Dedifferentiated amniotic fluid mesenchymal stem cell (primary cell): ENCODE results near the gene UNC13A.

ENCODE experiments used
- DNase-seq: peaks from one replicate; pipeline ENCODE4 v3.0.0-alpha.2; 2016; ENCODE audit errors: extremely low spot score

Gene UNC13A

DNA sequence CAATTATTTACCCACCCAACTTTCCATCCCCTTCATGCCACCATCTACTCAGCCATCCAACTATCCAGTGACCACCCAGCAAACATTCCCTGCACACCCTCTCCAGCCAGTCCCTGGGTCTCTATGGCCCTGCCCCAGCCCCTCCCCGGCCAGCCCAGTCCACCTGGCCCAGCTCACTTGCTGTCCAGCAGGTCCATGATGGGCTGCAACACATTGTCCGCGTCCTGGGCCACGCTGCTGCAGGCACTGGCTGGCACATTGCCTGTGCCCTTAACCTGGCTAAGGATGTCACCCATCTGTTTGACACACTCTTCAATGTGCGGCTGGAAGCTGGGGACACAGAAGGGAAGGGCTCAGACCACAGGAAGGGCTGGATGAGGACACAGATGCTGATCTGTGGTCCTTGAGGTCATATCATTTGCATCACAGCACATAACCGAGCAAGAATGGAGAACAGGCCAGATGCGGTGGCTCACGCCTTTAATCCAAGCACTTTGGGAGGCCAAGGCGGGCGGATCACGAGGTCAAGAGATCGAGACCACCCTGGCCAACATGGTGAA is 61.6 kb downstream of the UNC13A start:
- no peak for DNase-seq

DNA sequence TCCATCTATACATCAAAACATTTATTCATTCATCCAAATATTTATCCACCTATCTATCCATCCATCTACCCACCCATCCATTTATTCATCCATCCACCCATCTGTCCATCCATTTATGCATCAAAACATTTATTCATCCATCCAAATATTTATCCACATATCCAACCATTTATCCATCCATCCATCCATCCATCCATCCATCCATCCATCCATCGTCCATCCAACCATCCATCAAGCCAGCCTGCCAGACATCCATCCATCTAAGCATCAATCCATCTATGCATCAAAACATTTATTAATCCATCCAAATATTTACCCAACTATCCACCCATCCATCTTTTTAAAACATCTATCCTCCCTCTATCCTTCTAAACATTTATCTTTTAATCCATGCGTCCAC is 62.2 kb downstream of the UNC13A start:
- DNase-seq: no peak

DNA sequence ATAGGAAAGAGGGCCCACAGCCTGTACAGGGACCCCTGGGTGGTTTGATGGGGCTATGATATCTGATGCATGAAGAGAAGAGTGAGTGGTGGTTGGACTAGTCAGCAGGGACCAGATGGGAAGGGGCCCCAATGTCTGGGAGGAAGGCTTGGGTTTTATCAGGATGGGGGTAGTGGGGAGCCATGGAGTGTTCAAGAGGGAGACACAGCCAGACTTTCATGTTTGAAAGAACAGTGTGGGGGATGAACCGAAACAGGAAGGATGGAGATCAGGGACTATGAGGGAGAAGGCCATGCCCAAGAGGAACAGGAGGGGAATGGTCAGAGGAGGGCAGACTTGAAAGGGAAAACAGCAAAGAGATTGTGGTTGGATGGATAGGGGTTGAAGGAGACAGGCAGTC is 63.1 kb downstream of the UNC13A start:
- DNase-seq: no peak

DNA sequence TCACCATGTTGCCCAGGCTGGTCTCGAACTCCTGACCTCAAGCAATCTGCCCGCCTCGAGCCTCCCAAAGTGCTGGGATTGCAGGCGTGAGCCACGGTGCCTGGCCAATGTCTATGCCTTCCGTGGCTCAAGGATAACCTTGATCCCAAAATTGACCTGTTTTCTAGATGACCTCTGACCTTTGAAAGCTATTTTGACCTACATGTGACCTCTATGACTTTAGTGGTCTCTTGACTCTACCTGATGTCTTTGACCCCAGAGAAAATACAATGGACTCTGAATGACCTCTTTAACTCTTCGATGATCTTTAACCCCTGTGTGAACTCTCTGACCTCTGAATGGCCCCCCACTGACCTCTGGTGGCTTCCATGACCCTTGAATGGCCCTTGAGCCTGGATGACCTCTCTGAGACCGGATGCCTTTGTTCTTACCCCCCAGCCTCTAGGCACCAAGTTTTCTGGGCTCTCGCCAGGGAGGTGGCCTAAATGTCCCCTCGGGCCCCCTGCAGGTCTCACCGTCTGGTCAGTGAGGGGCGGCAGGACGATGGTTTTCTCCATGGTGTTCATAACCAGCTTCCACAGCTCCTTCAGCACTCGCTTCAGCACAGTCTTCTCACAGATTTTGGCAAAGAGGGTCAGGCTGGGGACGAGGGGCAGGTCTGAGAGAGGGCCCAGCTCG is 63.7 kb downstream of the UNC13A start:
- DNase-seq: no peak

DNA sequence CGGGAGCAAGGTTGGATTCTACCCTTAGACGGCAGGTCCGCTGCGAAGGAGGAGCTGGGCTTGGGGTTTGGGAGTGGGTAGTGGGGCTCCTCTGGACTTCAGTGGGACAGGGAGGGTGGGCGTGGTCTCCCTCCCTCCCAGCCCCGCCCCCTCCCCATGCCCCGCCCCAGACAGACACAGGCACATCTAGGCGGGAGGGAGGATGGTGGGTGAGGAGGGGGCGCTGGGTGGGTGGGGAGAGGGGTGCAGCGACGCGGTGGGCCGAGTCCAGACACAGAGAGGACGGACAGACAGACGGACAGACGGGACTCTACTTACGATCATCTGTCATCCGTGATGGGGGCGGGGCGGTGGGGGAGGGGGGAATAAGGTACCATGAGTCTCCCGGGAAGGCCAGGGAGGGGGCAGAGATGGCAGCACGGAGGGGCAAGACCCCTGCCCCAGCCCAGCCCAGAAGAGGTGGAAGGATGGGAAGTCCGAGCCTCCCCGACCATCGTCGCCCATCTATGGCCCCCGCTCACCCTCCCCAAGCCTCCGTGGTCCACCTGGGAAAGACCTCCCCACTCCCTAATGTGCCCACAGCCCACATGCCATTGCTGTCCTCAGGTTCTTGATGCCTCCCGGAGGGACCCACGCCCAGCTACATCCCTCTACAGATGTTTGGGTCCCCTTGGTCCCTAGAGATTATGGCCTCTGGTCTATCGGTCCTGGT is 64.8 kb downstream of the UNC13A start:
- no peak for DNase-seq

DNA sequence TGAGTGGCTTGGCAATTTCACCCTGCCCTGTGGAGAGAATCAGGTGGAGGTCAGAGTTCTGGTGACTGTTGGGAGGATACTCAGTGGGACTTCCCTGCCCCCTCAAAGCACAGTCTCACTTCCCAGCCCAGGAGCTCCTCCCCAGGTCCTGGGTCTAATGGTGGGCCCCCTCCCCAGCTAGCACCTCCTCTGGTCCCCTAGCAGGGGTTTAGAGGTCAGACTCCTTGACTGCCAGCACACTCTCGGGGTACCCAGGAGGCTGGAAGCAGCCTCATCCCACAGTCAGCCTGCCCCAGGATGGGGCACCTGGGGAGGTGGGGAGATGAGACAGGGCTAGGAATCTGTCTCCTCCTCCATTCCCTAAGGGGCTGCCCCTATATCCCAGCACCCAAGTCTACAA is 67.5 kb downstream of the UNC13A start:
- no peak for DNase-seq

DNA sequence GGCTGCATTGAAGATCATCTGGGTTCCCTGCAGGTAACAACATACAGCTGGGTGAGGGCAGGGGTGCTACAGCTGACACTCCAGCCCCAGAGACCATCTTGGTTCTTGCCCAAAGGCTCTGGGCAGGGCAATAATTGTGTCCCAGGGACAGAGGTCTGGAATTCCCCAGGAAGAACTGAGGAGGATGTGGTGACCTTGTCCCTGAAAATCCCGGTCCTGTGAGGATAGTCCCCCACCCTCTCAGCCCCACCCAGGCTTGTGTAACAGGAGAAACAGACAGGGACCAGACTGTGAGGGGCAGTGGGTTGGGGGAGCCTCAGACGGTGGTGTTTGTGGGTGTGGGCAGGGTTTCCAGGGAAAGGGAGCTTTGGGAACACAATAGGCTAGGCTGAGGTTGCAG is 69.2 kb downstream of the UNC13A start:
- no peak for DNase-seq

DNA sequence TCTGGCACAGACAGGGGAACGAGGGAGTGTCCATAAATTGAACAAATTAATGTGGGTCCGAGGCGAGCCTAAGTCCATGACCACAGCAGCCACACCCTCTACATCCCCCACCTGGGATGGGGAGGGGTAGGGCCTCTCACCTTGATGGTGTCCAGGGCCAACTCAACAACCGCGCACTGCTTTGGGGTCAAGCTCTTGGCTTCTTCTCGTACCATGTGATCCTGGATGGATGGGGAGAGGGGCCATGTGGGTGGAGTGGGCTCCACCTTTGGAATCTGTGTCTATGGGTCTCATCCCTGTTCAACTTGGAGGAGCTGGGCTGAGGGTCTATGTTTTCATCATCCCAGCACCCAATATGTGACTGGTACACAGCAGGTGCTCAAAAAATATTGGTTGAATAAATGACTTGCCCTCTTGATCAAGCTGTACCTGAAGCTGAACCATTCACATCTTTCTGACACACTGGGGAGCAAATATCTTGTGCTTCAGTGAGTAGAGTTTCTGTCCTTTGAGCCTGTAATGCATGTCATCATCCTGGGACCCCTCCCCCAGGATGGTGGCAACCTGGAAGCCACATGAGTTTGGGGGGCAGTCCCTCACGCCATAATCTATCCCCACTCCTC is 69.8 kb downstream of the UNC13A start:
- no peak for DNase-seq

DNA sequence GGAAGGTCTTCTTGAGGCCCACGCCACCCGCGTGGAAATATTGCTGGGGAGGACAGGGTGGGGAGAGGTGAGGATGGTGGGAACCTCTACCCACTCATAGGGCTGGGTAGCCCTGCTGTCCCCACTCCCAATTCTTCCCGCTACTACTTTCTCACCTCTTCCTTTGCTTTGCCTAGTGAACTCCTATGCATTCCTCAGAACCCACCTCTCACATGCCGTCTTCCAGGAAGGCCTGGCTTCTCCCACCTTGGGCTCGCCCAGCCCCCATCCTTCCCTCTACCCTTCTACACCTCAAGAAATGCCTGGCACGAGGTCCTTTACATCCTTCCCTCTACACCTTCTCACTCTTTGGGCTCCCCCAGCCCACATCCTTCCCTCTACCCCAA is 70.4 kb downstream of the UNC13A start:
- DNase-seq: no peak

DNA sequence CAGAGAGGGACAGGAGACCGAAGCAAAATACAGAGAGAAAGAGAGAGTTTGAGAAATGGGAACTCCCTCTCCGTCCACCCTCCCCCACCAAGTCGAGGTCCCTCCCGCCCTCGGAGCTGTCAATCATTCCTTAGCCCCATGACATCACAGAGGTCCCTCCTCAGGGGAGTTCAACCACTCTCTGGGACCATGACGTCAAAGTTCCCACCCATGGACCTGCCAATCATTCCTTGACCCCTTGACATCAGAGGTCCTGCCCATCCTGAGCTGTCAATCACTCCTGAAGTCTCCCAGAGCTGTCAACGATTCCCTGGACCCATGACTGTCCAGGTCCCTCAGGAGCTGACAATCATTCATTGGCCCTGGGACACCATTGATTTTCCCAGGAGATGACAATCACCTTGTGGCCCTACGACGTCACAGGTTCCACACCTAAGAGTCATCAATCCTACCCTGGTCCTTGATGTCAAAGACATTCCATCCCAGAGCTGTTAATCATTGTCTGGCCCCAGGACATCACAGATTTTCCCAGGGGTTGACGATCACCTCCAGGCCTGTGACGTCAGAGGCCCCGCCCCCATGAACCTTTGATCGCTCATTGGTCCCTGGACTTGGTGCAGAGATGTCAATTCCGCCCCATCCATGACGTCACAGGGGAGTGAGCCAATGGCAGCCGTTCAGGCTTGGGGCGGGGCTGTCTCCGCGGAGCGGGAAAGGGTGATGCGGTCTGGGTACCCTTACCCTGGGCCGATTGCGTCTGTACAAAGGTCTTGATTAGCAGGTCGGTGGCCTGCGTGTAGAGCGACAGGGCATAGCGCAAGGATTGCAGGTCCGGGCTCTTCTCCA is 71.0 kb downstream of the UNC13A start:
- no peak for DNase-seq

DNA sequence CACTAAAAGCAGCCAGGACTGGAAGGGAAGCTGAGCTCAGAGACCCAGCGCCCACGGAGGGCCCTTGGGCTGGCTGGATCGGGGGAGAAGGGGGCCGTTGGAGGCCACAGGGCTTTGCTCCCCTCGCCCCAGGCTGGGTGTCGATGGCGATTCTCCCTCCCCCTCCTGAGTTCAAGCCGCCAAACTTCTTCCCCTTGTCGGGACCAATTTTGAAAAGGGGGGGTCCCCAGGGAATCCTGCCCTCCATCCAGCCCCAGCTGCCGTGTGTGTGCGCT is 71.5 kb downstream of the UNC13A start:
- no peak for DNase-seq

DNA sequence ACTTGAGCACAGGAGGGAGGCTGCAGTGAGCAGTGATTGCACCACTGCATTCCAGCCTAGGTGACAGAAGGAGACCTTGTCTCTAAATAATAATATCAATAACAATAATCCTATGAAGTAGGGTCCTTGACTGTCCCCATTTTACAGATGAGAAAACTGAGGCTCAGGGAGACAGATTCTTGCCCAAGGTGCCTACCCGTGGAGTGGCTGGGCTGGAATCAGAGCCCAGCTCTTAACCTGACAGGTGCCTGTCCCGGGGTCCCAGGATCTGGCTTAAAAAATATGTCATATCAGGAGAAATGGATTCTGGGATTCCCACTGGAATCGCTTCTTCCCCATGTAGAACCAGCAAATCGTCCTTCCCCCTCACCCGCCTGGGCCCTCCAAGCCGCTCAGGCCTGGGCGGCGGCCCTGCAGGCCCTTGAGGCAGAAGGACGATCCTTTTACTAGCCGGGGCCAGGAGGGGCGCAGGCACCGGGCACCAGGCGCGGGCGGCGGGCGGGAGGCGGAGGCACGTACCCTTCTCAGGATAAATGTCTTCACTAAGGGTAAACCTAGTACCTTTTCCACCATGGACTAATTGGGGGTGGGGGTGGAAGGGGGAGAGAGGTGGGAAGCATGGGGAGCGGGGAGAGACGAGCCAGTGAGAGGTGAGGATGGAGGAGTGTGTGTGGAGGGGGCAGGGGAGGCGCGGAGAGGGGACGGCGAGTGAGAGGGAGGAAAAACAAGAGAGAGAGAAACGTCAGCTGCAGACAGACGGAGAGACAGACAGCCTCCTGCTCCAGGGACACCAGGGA is 72.1 kb downstream of the UNC13A start:
- DNase-seq: no peak

DNA sequence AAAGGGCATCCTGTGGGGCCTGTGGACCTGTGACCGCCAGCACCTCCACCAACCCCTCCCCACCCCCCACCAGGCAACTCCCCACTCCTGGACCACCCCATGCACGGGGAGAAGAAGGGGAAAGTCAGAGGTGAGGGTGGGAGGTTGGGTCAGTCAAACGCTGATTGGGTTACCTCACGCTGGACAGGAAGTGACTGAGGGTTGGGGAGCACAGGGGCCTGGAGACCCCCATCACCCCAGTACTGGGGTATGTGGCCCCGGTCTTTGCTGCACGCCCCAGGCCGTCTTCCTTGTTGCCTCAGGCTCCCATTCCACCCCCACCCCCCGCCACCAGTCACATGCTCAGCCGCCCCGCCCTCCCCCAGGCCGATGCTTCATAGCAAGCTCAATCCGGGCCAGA is 73.7 kb downstream of the UNC13A start:
- no peak for DNase-seq

DNA sequence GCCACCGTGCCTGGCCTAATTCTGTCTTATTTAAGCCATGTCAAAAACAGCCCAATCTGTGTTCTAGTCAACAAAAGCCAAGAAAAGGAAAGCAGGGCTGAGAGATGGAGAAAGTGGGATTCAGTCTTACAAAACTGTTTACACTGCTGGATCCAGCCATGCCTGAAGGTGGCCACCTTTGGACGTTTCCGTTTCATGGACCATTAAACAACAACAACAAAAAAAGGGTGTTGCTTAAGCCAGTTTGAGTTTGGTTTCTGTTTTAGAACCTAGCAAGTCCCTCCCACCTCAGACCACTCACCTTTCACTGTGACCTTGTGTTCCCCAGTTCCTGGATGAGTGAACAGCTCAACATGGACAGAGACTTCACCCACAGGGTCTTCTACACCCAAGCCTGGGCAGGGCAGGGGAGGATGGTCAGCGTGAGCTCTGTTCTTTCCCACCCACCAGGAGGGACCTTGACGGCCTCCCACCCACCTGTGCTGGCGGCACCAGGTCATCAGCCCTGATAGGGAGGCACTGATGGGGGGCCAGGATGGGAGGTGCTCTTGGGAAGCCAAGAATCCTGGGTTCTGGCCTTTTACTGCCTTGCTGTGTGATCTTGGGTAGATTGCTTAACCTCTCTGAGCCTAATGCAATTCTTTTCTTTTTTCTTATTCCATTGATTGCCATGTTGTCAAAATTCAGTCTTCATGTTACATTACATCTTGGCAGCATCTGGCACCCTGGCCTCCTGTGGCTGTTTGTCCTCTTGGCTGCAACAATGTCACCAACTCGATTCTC is 76.5 kb downstream of the UNC13A start:
- no peak for DNase-seq

DNA sequence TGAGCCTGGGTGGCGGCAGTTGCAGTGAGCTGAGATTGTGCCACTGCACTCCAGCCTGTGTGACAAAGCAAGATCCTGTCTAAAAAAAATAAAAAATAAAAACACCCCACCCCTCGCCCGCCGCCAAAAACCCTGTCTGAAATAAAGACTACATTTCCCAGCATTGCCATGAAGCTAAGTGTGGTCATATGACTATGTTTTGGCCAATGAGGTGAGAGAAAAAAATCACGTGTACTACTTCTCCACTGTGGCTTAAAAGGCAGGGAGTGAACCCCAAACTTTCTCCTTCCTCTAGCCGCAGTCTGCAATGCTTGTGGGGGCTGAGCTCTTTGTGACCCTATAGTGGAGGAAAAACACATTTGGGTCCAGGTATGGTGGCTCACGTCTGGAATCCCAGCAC is 77.8 kb downstream of the UNC13A start:
- DNase-seq: no peak

DNA sequence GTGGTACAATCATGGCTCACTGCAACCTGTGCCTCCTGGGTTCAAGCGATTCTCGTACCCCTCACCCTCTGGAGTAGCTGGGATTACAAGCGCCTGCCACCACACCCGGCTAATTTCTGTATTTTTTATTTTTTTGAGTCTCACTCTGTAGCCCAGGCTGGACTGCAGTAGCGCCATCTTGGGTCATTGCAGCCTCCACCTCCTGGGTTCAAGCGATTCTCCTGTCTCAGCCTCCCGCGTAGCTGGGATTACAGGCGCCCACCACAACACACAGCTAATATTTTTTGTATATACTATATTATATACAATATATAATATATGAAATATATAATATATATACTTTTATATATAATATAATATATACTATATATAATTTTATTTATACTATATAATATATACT is 80.2 kb downstream of the UNC13A start:
- no peak for DNase-seq

DNA sequence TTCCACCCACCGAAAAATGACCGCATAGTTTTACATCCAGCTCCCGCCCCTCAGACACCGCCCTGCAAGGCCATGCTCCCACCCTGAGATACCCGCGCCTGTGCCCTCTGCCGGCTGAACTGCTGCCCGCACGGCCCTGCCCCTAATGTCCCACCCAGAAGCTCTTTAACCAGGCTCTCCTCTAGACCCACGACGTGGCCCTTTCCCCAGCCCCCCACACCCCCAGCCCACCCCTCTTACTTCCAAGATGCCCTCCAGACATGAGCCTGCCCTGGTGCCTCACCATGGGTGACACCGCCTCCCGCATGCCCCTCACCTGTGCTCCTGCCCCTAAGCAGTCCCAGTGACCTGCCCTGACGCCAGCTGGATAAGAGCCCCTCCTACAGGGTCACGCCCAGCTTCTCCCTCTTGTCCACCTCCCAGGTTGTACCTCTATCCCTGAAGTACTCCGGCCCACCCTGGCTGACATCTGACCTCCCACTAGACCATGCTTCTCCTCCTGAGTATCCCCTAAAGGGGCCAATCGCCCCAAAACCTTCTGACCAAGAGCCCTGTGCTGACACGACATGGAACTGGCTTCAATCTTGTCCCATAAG is 81.5 kb downstream of the UNC13A start:
- no peak for DNase-seq

DNA sequence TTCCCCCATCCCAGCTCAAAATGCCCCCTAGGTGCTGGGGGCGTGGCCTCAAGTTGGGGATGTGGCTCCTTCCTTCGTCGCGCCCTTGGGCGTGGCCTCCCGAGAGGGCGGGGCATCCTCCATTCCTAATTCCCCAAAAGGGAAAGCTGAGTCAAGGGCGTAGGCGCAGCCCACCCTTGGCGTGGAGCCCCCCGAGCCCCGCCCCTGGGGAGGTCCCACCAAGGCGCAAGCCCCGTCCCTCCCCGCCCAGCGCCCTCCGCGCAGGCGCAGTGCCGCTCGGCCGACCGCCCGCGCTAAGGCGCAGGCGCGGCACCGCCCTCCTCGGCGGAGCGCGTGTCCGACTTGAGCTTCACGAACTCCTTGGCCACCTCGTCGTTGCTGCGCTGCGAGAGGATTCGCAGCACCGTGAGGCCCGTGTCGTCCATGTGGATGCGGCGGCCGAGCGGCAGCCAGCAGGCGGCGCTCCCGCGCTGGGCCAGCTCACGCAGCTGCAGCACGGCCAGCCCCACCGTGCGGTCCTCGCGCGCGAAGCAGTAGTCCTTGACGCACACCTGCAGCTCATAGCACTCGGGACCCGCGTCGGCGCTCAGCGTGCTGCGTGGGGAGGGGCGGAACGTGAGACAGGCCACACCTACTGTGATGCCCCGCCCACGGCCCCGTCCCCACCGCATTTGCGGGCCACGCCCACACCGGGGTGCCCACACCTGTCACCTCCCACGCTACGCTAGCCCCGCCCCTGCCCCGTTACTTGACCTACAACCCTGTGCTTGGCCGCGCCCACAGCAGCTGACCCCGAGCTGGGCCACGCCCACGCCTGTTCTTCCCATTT is 82.2 kb downstream of the UNC13A start:
- DNase-seq: no peak

DNA sequence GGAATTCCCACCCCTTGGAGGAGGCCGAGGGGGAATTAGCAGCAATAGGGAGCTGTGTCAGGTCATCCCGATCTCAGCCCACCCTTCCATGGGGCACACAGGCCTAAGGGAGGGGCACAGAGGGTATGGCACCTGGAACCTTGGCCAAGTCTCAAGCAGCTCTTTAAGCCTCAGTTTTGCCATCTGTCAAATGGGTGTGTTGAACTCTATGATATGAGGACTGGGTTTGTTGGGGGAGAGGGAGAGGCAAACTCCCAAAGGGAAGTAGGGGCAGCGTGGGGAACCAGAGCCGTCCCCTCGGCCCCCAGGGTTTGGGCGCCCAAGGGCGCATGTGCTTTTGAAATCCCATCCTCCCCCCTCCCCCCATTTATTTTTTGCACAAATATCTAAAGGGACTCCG is 83.0 kb downstream of the UNC13A start:
- no peak for DNase-seq
